HepG2 (cell line): ENCODE data around the gene TUBG2. TPM values are rescaled to one million over a fixed set of nuclear protein-coding genes. Genes with fewer than 3 reads are reported as not detected.

Source experiments
- EEA1 ChIP-seq: sonication (generic); formaldehyde crosslinking; IDR thresholded peaks from 2 replicates; pipeline ENCODE4 v1.5.1; 2020; ENCODE audit warnings: mild to moderate bottlenecking, missing genetic modification reagents, borderline replicate concordance
- ELF4 ChIP-seq: sonication (generic); formaldehyde crosslinking; IDR thresholded peaks from 2 replicates; pipeline ENCODE4 v1.5.0; 2020; ENCODE audit warnings: missing genetic modification reagents, mild to moderate bottlenecking, moderate library complexity, borderline replicate concordance
- FOSL2 ChIP-seq: sonication (generic); formaldehyde crosslinking; IDR thresholded peaks from 2 replicates; pipeline ENCODE4 v1.4.0; 2020; ENCODE audit warnings: missing genetic modification reagents
- GABPB1 ChIP-seq: IDR thresholded peaks from 2 replicates; pipeline ENCODE4 v1.6.1; 2016; ENCODE audit warnings: mild to moderate bottlenecking, missing genetic modification reagents, moderate library complexity, missing compliant biosample characterization
- JARID2 ChIP-seq: sonication (generic); formaldehyde crosslinking; IDR thresholded peaks from 2 replicates; pipeline ENCODE4 v1.8.1; 2023; ENCODE audit warnings: missing genetic modification reagents, inconsistent platforms; ENCODE audit not compliant: insufficient replicate concordance
- KAT2B ChIP-seq: fragments of 150-350 bp; IDR thresholded peaks from 2 replicates; pipeline ENCODE4 v1.6.1; 2014; ENCODE audit warnings: low read depth, low read length, borderline replicate concordance
- KLF9 ChIP-seq: IDR thresholded peaks from 2 replicates; pipeline ENCODE4 v1.6.1; 2016; ENCODE audit warnings: low read depth
- MEIS2 ChIP-seq: sonication (generic); formaldehyde crosslinking; IDR thresholded peaks from 2 replicates; pipeline ENCODE4 v1.9.0; 2021; ENCODE audit warnings: mild to moderate bottlenecking, missing genetic modification reagents
- NFE2L2 ChIP-seq: fragments of 150-350 bp; IDR thresholded peaks from 2 replicates; pipeline ENCODE4 v1.6.1; 2014; ENCODE audit warnings: low read length
- PATZ1 ChIP-seq: sonication (generic); formaldehyde crosslinking; IDR thresholded peaks from 2 replicates; pipeline ENCODE4 v1.4.0; 2020; ENCODE audit warnings: missing genetic modification reagents
- POLR2G ChIP-seq: fragments of 200-400 bp; formaldehyde crosslinking; IDR thresholded peaks from 2 replicates; pipeline ENCODE4 v1.6.1; 2018; ENCODE audit warnings: mild to moderate bottlenecking, low read depth, low read length, moderate library complexity
- SYNCRIP ChIP-seq: fragments of 200-400 bp; formaldehyde crosslinking; IDR thresholded peaks from 2 replicates; pipeline ENCODE4 v1.6.1; 2018; ENCODE audit warnings: mild to moderate bottlenecking, low read depth, low read length; ENCODE audit not compliant: insufficient read depth
- ZC3H4 ChIP-seq: sonication (generic); formaldehyde crosslinking; IDR thresholded peaks from 2 replicates; pipeline ENCODE4 v1.4.0; 2020; ENCODE audit warnings: missing genetic modification reagents, borderline replicate concordance
- ZHX1 ChIP-seq: sonication (generic); formaldehyde crosslinking; IDR thresholded peaks from 2 replicates; pipeline ENCODE4 v1.8.1; 2022; ENCODE audit warnings: low read depth, mild to moderate bottlenecking, missing genetic modification reagents
- ZKSCAN8 ChIP-seq: IDR thresholded peaks from 2 replicates; pipeline ENCODE4 v1.6.1; 2016; ENCODE audit warnings: borderline replicate concordance, missing genetic modification reagents, missing compliant biosample characterization
- ZNF337 ChIP-seq: sonication (generic); formaldehyde crosslinking; IDR thresholded peaks from 2 replicates; pipeline ENCODE4 v1.5.1; 2020; ENCODE audit warnings: missing genetic modification reagents, low read depth, mild to moderate bottlenecking, borderline replicate concordance
- ZNF607 ChIP-seq: sonication (generic); formaldehyde crosslinking; IDR thresholded peaks from 2 replicates; pipeline ENCODE4 v1.5.1; 2020; ENCODE audit warnings: missing genetic modification reagents, mild to moderate bottlenecking, borderline replicate concordance
- ZNF674 ChIP-seq: sonication (generic); formaldehyde crosslinking; IDR thresholded peaks from 2 replicates; pipeline ENCODE4 v1.5.0; 2020; ENCODE audit warnings: low read depth, mild to moderate bottlenecking, missing genetic modification reagents
- ZNF792 ChIP-seq: IDR thresholded peaks from 2 replicates; pipeline ENCODE4 v1.6.1; 2016
- polyA plus RNA-seq, 8 experiments: library from polyadenylated mRNA; depleted of rRNA in 3 of 8; stranded (reverse) in 7 of 8; unstranded in 1 of 8; fragments of >200 nt; fragmentation: Illumina TruSeq in 4 of 8; extraction: Trizol in 4 of 8; gene quantifications; 2 replicates each; pipeline versions ENCODE4 v1.2.1 to v1.2.3, GENCODE V29; 2011 to 2016; ENCODE audit warnings: low read depth in 4 of 8, missing spikeins in 1 of 8, mixed read lengths in 1 of 8; ENCODE audit not compliant: insufficient read depth in 1 of 8
- total RNA-seq, 5 experiments: library from RNA; depleted of rRNA; stranded (reverse); fragments of >200 nt; fragmentation: Illumina TruSeq; extraction: Trizol; gene quantifications; 2 replicates each; pipeline ENCODE4 v1.2.3, GENCODE V29; 2016; ENCODE audit warnings: low read depth in 1 of 5

The TUBG2 gene
- total and polyA plus RNA-seq, 2 of the 13 experiments (the other 11 are each of a cell fraction or from before 2014, with no cell fraction given), result 16.0 to 42.3 TPM

- TF ChIP-seq MEIS2 (CRISPR knock-in tag) (no peak), ZKSCAN8 (CRISPR knock-in tag) (no peak), ZNF607 (CRISPR knock-in tag) (0 out of 2 replicates have a peak, but pooled peaks have one; percentile 11), ZHX1 (CRISPR knock-in tag) (0 out of 2 replicates have a peak, but pooled peaks have one; percentile 11), NFE2L2 (0 out of 2 replicates have a peak, but pooled peaks have one; percentile 1), FOSL2 (CRISPR knock-in tag) (no peak), GABPB1 (no peak), POLR2G (no peak), KLF9 (CRISPR knock-in tag) (no peak), SYNCRIP (no peak), ZNF674 (CRISPR knock-in tag) (no peak), PATZ1 (peak; percentile 66), ELF4 (CRISPR knock-in tag) (no peak), KAT2B (no peak), JARID2 (CRISPR knock-in tag) (no peak), ZNF792 (no peak; the same call in 1 of the 2 replicates), ZC3H4 (CRISPR knock-in tag) (peak; percentile 95; the same call in 1 of the 2 replicates), ZNF337 (CRISPR knock-in tag) (no peak), EEA1 (CRISPR knock-in tag) (no peak)
Measured at GRCh38 chr17:42678951-42679491, 19.9 kb downstream of the TUBG2 start (continued).
